Ovary (tissue), 9 donors: Measurements from ENCODE around the gene PAK2. TPM values are rescaled to one million over a fixed set of nuclear protein-coding genes. Genes with fewer than 3 reads are reported as not detected.
"Not testable (repeated sequence)": the region's sequence is repeated elsewhere in the genome, so short reads cannot be mapped to it uniquely, and the experiment has no call there.

Experiments
- DNase-seq, 5 donors: peaks; one replicate each; pipeline ENCODE4 v3.0.0-alpha.2; 2019 to 2020
- H3K27ac ChIP-seq, 2 donors: fragments of 200-600 bp; one replicate each; pipeline versions ENCODE4 v1.5.1 to v1.8.0; 2019 to 2022
- H3K27me3 ChIP-seq: fragments of 200-600 bp; one replicate; pipeline ENCODE4 v1.8.0; 2022
- H3K36me3 ChIP-seq: fragments of 200-600 bp; sonication (generic); one replicate; pipeline ENCODE4 v1.5.1; 2019
- H3K4me1 ChIP-seq: one replicate; pipeline ENCODE4 v1.8.1; 2013; ENCODE audit warnings: mild to moderate bottlenecking, moderate library complexity; ENCODE audit not compliant: insufficient read depth
- H3K4me3 ChIP-seq: fragments of 200-600 bp; sonication (generic); one replicate; pipeline ENCODE4 v1.5.1; 2017
- H3K9me3 ChIP-seq, 2 donors: fragments of 200-600 bp in 1 of 2; sonication (generic) in 1 of 2; one replicate each; pipeline versions ENCODE4 v1.5.1 to v1.8.1; 2013 to 2019; ENCODE audit warnings: mild to moderate bottlenecking in 1 of 2, moderate library complexity in 1 of 2
- EP300 ChIP-seq: sonication (generic); formaldehyde crosslinking; IDR thresholded peaks from one replicate; pipeline ENCODE4 v1.6.1; 2017; ENCODE audit warnings: antibody characterized with exemption
- POLR2A ChIP-seq: fragments of 450-650 bp; IDR thresholded peaks from one replicate; pipeline ENCODE4 v1.6.1; 2017; ENCODE audit warnings: antibody characterized with exemption, mild to moderate bottlenecking, moderate library complexity
- WGBS, 3 donors: extraction: QIAGEN DNeasy Blood & Tissue Kit in 1 of 3; methylation state at CpG; one replicate each; pipeline versions ENCODE4 v1.1.5 to v1.1.7; 2013 to 2017; 5-methylcytosine and 5-hydroxymethylcytosine counted together
- intact Hi-C, 4 donors: fragments of 100-400 bp; cut with DNase I; formaldehyde crosslinking; loops; one replicate each; pipeline versions ENCODE4 v1.11.0 to v1.15.1; 2022 to 2023
- polyA plus RNA-seq, 2 donors: library from polyadenylated mRNA; stranded (reverse); fragments of 200-250 nt in 1 of 2; fragments of 350-450 nt in 1 of 2; fragmentation: Illumina TruSeq in 1 of 2; extraction: RNeasy Lipid Tissue Mini Kit (QIAGEN cat#74804) in 1 of 2; gene quantifications; one replicate each; pipeline ENCODE4 v1.2.3, GENCODE V29; 2013 to 2014
- small RNA-seq: library from RNA; depleted of rRNA; stranded (forward); fragments of <200 nt; gene quantifications from one replicate; pipeline ENCODE3, GENCODE V24; 2016
- total RNA-seq, 7 donors: library from RNA; depleted of rRNA in 2 of 7; stranded (reverse); fragments of >200 nt in 2 of 7; fragmentation: NEBNext Ultra II Directional in 3 of 7; extraction: Animal tissue kit (Norgen Biotek cat#: 25700) in 3 of 7; gene quantifications; one replicate each; pipeline versions ENCODE4 v1.1.0 to v1.2.4, GENCODE V29; 2016 to 2023
- TF ChIP-seq, protein P1 (sequence below), 3 donors: fragments of 450-650 bp in 2 of 3; fragments of 200-600 bp in 1 of 3; IDR thresholded peaks; one replicate each; pipeline versions ENCODE4 v1.5.1 to v1.8.0; 2016 to 2022; ENCODE audit warnings: antibody characterized with exemption in 3 of 3, mild to moderate bottlenecking in 1 of 3
- donor health status: DM: no; HTN: no; CAD: no; lungs with moderate emphysema.
- donor health status: DM: no; HTN: no; CAD: no.
- donor health status: Bipolar disorder and iron deficiency.
- donor health status: DM: yes; HTN: yes; CAD: no.
- donor health status: DM: no; HTN: no; CAD: no.
- donor health status: DM: yes; HTN: yes; CAD: no.

The PAK2 gene
- total and polyA plus RNA-seq, 9 donors: 17.0 to 59.5 (median 44.2) TPM

DNA sequence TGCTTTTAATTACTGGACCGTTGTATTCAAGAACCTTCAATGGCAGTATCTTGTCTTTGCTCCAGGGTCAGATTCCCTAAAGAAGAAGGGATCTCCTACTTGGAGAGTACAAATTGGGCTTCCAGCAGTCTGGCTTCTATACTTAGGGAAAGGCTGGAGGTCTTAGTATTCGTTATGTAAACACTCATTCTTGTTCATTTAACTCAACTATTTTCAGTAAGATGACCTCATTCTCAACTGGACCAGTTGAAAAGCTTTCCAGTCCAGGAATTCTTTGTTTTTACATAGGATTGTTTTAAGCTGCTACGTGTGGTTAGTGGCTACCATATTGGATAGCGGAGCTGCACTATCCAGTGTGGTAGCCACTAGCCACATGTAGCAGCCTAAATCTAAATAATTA is 132.7 kb downstream of the PAK2 start:
- no peak overlapping the region for H3K4me3 ChIP-seq
- WGBS, 3 donors: 71 to 74% (median 73%) methylated on average over 4 of the region's 4 CpGs
- H3K27me3 ChIP-seq: no peaks in the 10 kb centered on the region
- DNase-seq: no peak
- intact Hi-C loops: no loop called here
- no peak overlapping the region for H3K27ac ChIP-seq
- H3K36me3 ChIP-seq: no peaks in the 10 kb centered on the region
- no peak for TF ChIP-seq POLR2A
- TF ChIP-seq, protein P1, sequence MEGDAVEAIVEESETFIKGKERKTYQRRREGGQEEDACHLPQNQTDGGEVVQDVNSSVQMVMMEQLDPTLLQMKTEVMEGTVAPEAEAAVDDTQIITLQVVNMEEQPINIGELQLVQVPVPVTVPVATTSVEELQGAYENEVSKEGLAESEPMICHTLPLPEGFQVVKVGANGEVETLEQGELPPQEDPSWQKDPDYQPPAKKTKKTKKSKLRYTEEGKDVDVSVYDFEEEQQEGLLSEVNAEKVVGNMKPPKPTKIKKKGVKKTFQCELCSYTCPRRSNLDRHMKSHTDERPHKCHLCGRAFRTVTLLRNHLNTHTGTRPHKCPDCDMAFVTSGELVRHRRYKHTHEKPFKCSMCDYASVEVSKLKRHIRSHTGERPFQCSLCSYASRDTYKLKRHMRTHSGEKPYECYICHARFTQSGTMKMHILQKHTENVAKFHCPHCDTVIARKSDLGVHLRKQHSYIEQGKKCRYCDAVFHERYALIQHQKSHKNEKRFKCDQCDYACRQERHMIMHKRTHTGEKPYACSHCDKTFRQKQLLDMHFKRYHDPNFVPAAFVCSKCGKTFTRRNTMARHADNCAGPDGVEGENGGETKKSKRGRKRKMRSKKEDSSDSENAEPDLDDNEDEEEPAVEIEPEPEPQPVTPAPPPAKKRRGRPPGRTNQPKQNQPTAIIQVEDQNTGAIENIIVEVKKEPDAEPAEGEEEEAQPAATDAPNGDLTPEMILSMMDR (IDR thresholded peaks at IDR 0.05): no peak
- no peak for TF ChIP-seq EP300
- peaks cover 6% of the 10 kb centered on the region for H3K4me1 ChIP-seq
- H3K9me3 ChIP-seq: no peaks in the 10 kb centered on the region

DNA sequence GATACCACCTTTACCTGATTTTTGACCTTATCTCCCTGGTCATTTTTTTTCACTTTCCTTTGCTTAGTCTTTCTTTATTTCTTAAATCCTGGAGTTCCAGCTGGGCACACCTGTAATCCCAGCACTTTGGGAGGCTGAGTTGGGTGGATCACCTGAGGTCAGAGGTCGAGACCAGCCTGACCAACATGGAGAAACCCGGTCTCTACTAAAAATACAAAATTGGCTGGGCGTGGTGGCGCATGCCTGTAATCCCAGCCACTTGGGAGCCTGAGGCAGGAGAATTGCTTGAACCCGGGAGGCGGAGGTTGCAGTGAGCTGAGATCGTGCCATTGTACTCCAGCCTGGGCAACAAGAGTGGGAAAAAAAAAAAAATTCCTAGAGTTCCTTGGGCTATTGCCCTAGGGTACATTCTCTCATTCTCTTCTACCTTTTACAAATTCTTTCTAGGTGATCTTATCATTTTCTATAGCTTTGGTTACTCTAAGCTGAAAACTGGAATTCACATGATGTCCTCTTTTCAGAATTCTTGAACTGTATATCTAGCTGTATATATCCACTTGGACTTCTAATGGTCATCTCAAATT is 134.9 kb downstream of the PAK2 start:
- H3K4me3 ChIP-seq, intact Hi-C loops, H3K27me3 ChIP-seq, H3K27ac ChIP-seq, H3K9me3 ChIP-seq, H3K4me1 ChIP-seq, DNase-seq, H3K36me3 ChIP-seq: not testable (repeated sequence)
- 92 to 94% (median 93%) methylated on average over 7 of the region's 7 CpGs for WGBS, 3 donors

DNA sequence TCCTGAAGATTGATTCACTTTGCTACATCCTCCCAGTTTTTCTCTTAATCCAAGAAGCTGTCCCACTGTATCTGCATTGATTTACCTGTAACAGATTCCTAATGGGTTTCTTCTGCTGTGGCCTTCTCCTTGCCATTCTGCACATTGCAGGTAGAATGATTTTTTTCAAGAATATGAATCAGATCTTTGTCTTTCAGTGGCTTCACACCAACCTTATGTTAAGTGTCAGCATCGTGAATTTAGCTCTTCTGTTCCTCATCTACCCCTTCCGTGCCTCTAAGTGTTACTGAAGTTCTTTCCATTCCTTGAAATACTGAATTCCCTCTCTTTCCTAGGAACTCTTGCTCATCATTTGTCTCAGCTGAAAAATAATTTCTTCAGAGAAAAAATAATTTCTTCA is 135.6 kb downstream of the PAK2 start:
- 82 to 88% (median 88%) methylated on average over 2 of the region's 2 CpGs for WGBS, 3 donors
- Histone ChIP-seq H3K27ac (no peak overlapping the region), H3K9me3 (no peaks in the 10 kb centered on the region), H3K27me3 (no peaks in the 10 kb centered on the region), H3K4me1 (peaks cover 1% of the 10 kb centered on the region), H3K36me3 (no peaks in the 10 kb centered on the region), H3K4me3 (no peak overlapping the region)
- intact Hi-C loops: no loop called here
- TF ChIP-seq, protein P1 (IDR thresholded peaks at IDR 0.05): no peak
- TF ChIP-seq POLR2A (no peak), EP300 (no peak)
- DNase-seq: no peak

Small RNAs within 50 kb of the gene (small RNA-seq; reads per million reads assigned to genes)
- not detected for gene RNU4-89P
- gene RNU6-42P: not detected
- gene RNU6-646P: not detected

Other genes with a start within 250 kb of the PAK2 start
- 10 to 100 TPM; 11.6 to 29.3 (median 23.3) TPM for gene RNF168, start 236.1 kb upstream of the PAK2 start, total RNA-seq
- gene RNF168, start 236.1 kb upstream of the PAK2 start, polyA plus RNA-seq: 1 to 10 TPM; 8.0 to 8.6 TPM
- not detected for gene SMCO1, start 224.5 kb upstream of the PAK2 start, total RNA-seq
- gene SMCO1, start 224.5 kb upstream of the PAK2 start, polyA plus RNA-seq: not detected
- 10 to 100 TPM in 4 of 7 donors, 1 to 10 TPM in 3; 3.0 to 14.1 (median 11.6) TPM for gene WDR53, start 171.3 kb upstream of the PAK2 start, total RNA-seq
- 10 to 100 TPM; 10.8 to 13.1 TPM for gene WDR53, start 171.3 kb upstream of the PAK2 start, polyA plus RNA-seq
- 1 to 10 TPM; 3.8 to 8.2 (median 7.2) TPM for gene FBXO45, start 171.2 kb upstream of the PAK2 start, total RNA-seq
- gene FBXO45, start 171.2 kb upstream of the PAK2 start, polyA plus RNA-seq: 1 to 10 TPM; 3.8 to 7.3 TPM
- 1 to 10 TPM in 6 of 7 donors, under 1 TPM in 1; 0.80 to 6.3 (median 3.4) TPM for gene NRROS, start 100.2 kb upstream of the PAK2 start, total RNA-seq
- 1 to 10 TPM; 2.9 to 3.2 TPM for gene NRROS, start 100.2 kb upstream of the PAK2 start, polyA plus RNA-seq
- 1 to 10 TPM in 6 of 7 donors, under 1 TPM in 1; 0.83 to 2.8 (median 1.6) TPM for gene CEP19, start 27.6 kb upstream of the PAK2 start, total RNA-seq
- gene CEP19, start 27.6 kb upstream of the PAK2 start, polyA plus RNA-seq: 1 to 10 TPM; 2.0 to 4.8 TPM
- 10 to 100 TPM in 6 of 7 donors, 1 to 10 TPM in 1; 9.4 to 21.5 (median 17.8) TPM for gene PIGX, start 27.5 kb upstream of the PAK2 start, total RNA-seq
- 10 to 100 TPM; 10.5 to 22.4 TPM for gene PIGX, start 27.5 kb upstream of the PAK2 start, polyA plus RNA-seq
- gene SENP5, start 128.1 kb downstream of the PAK2 start, total RNA-seq: 10 to 100 TPM; 24.6 to 41.1 (median 28.5) TPM
- gene SENP5, start 128.1 kb downstream of the PAK2 start, polyA plus RNA-seq: 10 to 100 TPM in 1 of 2 donors, 1 to 10 TPM in 1; 8.6 to 11.3 TPM
- gene NCBP2, start 202.7 kb downstream of the PAK2 start, total RNA-seq: 10 to 100 TPM; 17.4 to 64.7 (median 45.8) TPM
- 10 to 100 TPM; 41.6 to 53.7 TPM for gene NCBP2, start 202.7 kb downstream of the PAK2 start, polyA plus RNA-seq
- gene PIGZ, start 229.0 kb downstream of the PAK2 start, total RNA-seq: 1 to 10 TPM in 5 of 7 donors, under 1 TPM in 1, not detected in 1; 0.73 to 7.4 (median 1.5) TPM
- 1 to 10 TPM in 1 of 2 donors, under 1 TPM in 1; 0.45 to 1.8 TPM for gene PIGZ, start 229.0 kb downstream of the PAK2 start, polyA plus RNA-seq